NCI-H748 treated with DMSO at 0.1 percent for 48 hours (cell line): ENCODE measurements around the gene ITGB8.
"Not testable (repeated sequence)": the region's sequence is repeated elsewhere in the genome, so short reads cannot be mapped to it uniquely, and the experiment has no call there.

Experiments used
- DNase-seq: peaks from one replicate; lab custom pipeline; 2025; lab: John Stamatoyannopoulos, UW

ITGB8 gene

GRCh38 chr7:20330239-20330927 is at the start of gene ITGB8:
ITGB8 (plus strand) TSS chr7:20330900; CDS start chr7:20331807, 907 bp downstream.
- DNase-seq: peak; percentile 76

GRCh38 chr7:20282959-20283358 is 47.7 kb upstream of the ITGB8 start:
- no peak for DNase-seq

- DNase-seq: no peak
Measured at GRCh38 chr7:20283385-20283784, 47.3 kb upstream of the ITGB8 start.

GRCh38 chr7:20284003-20284770 is 46.5 kb upstream of the ITGB8 start:
- DNase-seq: no peak

GRCh38 chr7:20284771-20285143 is 45.9 kb upstream of the ITGB8 start:
- DNase-seq: no peak

GRCh38 chr7:20287317-20287716 is 43.4 kb upstream of the ITGB8 start:
- DNase-seq: no peak

GRCh38 chr7:20288036-20288435 is 42.7 kb upstream of the ITGB8 start:
- DNase-seq: no peak

- DNase-seq: no peak
Measured at GRCh38 chr7:20290505-20291111, 40.1 kb upstream of the ITGB8 start.

GRCh38 chr7:20293336-20293735 is 37.4 kb upstream of the ITGB8 start:
- no peak for DNase-seq

- no peak for DNase-seq
Measured at GRCh38 chr7:20296444-20296843, 34.3 kb upstream of the ITGB8 start.

GRCh38 chr7:20296901-20297300 is 33.8 kb upstream of the ITGB8 start:
- no peak for DNase-seq

- no peak for DNase-seq
Measured at GRCh38 chr7:20298486-20298901, 32.2 kb upstream of the ITGB8 start.

- no peak for DNase-seq
Measured at GRCh38 chr7:20299145-20299544, 31.6 kb upstream of the ITGB8 start.

GRCh38 chr7:20299647-20300312 is 30.9 kb upstream of the ITGB8 start:
- no peak for DNase-seq

- DNase-seq: no peak
Measured at GRCh38 chr7:20301311-20301939, 29.3 kb upstream of the ITGB8 start.

GRCh38 chr7:20302300-20302699 is 28.4 kb upstream of the ITGB8 start:
- not testable (repeated sequence) for DNase-seq

GRCh38 chr7:20302891-20303290 is 27.8 kb upstream of the ITGB8 start:
- no peak for DNase-seq

GRCh38 chr7:20304366-20304765 is 26.3 kb upstream of the ITGB8 start:
- DNase-seq: peak; percentile 79

- no peak for DNase-seq
Measured at GRCh38 chr7:20305726-20306125, 25.0 kb upstream of the ITGB8 start.

GRCh38 chr7:20306180-20306946 is 24.3 kb upstream of the ITGB8 start:
- DNase-seq: no peak

- DNase-seq: peak; percentile 38
Measured at GRCh38 chr7:20307119-20307518, 23.6 kb upstream of the ITGB8 start.
